GM12874 (cell line): Measurements from ENCODE around the gene CDH13.

Experiments used
- TF ChIP-seq, protein P1 (sequence below): IDR thresholded peaks from 2 replicates; pipeline ENCODE4 v1.5.1; 2011; ENCODE audit warnings: low read depth, mild to moderate bottlenecking, control low read depth, low read length, moderate library complexity; ENCODE audit not compliant: insufficient read depth

Gene CDH13

GRCh38 chr16:82587289-82587688, 39.5 kb upstream of the CDH13 start:
- TF ChIP-seq, protein P1, sequence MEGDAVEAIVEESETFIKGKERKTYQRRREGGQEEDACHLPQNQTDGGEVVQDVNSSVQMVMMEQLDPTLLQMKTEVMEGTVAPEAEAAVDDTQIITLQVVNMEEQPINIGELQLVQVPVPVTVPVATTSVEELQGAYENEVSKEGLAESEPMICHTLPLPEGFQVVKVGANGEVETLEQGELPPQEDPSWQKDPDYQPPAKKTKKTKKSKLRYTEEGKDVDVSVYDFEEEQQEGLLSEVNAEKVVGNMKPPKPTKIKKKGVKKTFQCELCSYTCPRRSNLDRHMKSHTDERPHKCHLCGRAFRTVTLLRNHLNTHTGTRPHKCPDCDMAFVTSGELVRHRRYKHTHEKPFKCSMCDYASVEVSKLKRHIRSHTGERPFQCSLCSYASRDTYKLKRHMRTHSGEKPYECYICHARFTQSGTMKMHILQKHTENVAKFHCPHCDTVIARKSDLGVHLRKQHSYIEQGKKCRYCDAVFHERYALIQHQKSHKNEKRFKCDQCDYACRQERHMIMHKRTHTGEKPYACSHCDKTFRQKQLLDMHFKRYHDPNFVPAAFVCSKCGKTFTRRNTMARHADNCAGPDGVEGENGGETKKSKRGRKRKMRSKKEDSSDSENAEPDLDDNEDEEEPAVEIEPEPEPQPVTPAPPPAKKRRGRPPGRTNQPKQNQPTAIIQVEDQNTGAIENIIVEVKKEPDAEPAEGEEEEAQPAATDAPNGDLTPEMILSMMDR, result no peak

GRCh38 chr16:82589407-82589806, 37.4 kb upstream of the CDH13 start:
- TF ChIP-seq, protein P1, result no peak

DNA sequence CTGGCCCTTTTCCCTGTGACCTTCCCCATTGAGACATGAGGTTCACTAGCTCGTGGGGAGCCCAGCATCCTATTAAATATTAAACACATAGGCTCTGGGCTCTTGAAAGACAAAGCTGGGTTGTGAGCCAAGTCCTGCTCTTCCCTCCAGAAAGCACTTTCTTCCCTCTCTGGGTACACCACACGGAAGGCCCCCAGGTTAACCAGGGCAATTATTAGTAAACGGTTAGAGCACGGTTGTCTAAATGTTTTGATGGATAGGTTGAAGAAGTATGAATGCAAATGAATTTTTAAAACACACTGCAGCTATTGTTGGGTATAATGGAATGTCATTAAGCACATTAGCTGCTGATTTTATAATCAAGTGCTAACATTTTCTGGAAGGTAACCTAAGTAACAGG, 32.7 kb upstream of the CDH13 start:
- TF ChIP-seq, protein P1, result no peak

DNA sequence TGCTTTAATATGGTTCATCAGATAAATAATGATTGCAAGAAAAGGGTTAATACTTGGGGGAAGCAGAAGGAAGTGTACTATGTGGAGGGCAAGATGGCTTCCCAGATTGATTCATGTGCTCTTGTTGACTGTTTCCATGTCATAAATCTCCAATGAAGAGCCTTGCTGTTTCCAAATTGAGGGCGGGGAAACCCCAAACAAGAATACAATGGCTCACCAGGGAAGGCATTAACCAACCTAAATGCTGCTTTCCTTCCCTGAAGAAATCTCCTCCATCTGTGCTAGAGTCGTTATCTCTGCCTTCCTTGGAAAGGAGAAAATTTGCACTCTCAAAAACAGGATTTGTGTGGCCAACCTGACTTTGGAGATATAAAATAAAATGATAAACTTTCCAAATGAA, 28.0 kb upstream of the CDH13 start:
- TF ChIP-seq, protein P1, result no peak

DNA sequence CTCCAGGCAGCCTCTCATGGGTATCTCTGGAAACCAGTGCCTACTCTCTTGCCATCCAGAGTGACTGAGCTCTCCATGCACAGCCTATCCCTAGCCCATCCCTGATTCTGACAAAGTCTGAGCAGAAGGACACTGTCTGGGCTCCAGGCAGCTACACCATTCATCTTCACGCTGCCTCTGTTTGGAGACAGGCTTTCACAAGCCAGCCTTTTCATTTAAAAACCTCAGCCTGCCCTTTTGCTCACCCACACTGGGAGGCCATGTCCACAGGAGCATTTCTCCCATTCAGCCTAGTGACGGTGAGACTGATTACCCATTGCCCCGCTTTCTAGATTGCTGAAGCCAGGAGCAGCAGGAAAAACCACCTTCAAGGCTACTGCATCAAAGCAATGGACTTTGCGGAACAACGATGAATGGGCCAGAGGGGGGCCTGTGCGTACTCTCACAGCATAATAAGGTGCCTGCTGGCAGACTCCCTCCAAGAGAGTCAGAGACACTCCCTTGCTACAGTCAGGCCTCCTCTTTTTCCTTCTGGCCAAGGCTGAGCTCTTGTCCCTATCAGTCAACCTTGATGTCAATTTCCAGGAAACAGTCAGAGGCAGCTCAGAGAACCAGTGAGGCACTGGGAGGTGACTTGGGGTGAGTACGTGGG, 24.7 kb upstream of the CDH13 start:
- TF ChIP-seq, protein P1, result no peak

DNA sequence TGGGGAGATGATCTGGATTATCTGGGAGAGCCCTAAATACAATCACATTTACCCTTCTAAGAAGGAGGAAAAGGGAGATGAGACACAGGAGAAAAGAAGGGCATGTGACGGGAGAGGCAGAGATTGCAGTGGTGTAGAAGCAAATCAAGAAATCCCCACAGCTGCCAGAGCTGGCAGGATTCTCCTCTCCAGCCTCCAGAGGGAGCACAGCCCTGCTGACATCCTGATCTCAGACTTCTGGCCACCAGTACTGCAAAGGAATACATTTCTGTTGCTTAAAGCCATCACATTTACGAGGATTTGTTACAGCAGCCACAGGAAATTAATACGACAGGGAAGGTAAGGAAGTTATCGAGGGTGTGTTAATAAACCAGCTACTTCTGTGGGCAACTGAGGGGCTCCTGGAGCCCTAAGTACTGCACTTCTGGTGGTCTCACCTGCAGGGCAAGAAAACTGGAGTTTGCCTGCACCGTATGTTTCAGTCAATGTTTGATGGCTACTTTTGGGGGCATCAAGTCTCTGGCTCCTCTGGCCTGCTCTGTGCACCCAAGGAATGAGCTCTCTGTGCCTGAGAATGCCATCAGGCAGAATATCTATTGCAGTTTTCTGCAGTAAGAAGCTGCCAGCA, 22.9 kb upstream of the CDH13 start:
- TF ChIP-seq, protein P1, result 0 out of 2 replicates have a peak, but pooled peaks have one; percentile 19

DNA sequence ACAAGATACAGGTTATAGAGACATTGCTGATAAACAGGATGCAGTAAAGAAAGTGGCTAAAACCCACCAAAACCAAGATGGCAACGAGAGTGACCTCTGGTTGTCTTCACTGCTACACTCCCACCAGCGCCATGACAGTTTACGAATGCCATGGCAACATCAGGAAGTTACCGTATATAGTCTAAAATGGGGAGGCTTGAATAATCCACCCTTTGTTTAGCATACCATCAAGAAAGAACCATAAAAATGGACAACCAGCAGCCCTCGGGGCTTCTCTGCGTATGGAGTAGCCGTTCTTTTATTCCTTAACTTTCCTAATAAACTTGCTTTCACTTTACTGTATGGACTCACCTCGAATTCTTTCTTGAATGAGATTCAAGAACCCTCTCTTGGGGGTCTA, 21.7 kb upstream of the CDH13 start:
- TF ChIP-seq, protein P1, result no peak
